HTERT RPE-1 (cell line): ENCODE data around the gene JSRP1.

Experiments used
- in situ Hi-C: fragments of 300-500 bp; cut with MboI; formaldehyde crosslinking; loops from 4 replicates; pipeline ENCODE4 v1.14.3; 2020; ENCODE audit warnings: low sequenced_read_pairs

The JSRP1 gene

DNA sequence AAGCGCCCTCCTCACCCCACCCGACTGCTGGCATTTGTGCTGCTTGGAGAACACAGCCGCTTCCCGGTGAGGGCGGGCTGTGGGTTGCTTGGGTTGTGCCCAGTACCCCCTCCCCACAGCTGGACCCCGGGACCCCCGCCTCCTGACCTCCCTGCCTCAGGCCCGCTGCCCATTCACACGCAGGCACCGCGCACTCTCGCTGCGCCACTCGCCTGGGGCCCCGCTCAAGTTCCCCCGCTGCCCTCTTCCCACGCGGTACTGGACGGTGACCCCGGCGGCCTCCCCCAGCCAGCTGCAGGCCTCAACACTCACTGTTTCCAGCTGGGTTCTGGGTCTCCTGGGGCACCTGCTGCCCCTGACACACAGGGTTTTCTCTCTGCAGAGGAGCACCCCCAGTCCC is 36.5 kb downstream of the JSRP1 start:
- in situ Hi-C loops: no loop called here

DNA sequence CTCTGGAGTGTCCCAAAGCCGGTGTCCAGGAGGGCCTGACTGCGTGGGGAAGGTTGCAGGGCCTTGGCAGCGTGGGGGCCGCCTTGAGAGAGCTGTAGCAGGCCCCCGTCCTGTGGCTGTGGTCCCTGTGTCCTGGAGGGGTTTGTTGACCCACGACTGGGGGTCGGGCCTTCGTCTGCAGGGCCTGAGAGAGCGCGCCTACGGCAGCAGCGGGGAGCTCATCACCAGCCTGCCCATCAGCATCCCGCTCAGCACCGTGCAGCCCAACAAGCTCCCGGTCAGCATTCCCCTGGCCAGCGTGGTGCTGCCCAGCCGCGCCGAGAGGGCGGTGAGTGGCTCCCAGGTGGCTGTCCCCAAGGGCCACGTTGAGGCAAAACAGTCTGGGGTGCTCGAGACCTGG is 38.6 kb downstream of the JSRP1 start:
- in situ Hi-C loops: no loop called here

DNA sequence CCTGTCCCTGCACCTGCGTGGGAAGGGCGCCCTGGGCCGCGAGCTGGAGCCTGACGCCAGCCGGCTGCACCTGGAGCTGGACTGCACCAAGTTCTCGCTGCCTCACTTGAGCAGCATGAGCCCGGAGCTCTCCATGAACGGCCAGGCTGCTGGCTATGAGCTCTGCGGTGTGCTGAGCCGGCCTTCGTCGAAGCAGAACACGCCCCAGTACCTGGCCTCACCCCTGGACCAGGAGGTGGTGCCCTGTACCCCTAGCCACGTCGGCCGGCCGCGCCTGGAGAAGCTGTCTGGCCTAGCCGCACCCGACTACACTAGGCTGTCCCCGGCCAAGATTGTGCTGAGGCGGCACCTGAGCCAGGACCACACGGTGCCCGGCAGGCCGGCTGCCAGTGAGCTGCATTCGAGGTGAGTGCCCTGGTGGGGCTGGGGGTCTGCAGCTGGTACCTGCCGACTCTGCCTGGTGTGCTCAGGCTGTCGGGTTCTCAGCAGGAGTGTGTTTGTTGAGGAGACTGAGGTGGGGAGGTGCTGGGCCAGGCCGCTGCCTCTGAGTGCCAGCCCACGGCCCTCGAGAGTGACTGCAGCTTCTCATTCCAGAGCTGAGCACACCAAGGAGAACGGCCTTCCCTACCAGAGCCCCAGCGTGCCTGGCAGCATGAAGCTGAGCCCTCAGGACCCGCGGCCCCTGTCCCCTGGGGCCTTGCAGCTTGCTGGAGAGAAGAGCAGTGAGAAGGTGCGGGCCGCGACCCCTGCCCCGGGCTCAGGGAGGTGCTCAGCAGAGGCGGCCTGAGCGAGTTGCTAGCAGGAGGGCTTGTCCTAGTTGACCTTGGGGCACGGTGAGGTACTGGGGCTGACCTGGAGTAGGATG is 39.6 kb downstream of the JSRP1 start:
- in situ Hi-C loops: no loop called here

DNA sequence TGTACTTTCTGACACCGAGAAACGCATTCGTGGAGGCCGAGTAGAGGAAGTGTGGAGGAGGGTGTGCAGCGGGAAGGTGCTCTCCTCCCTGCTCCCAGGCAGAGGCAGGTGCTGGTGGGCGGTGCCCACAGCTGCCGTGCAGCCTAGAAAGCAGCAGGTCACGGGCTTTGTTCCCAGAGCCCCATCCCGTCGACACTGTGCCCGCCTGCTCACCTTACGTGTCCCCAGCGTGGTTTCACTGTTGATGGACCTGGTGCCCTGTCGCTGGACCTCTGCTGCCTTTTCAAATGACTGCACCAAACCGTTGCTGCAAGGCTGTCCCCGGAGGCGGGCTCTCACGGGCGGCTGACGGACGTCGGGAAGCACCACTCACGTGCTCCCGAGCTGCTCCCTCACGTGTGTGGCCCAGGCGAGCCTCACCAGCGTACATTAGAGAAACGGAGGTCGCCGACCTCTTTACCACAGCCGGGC is 40.9 kb downstream of the JSRP1 start:
- in situ Hi-C loops: no loop called here

DNA sequence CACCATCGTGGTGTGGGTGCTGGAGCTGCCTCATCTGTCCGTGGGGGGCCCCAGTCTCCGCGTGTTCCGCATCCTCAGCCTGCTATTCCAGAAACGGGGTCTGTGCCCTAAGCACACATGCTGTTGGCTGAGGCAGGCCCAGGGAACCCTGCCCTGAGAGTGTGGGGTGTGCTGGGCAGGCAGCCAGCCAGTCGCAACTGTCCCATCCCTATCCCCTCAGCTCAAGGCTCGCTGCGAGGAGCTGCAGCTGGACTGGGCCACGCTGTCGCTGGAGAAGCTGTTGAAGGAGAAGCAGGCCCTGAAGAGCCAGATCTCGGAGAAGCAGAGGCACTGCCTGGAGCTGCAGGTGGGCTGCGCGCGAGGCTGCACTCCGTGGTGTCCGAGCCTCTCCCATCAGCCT is 42.0 kb downstream of the JSRP1 start:
- in situ Hi-C loops: no loop called here

DNA sequence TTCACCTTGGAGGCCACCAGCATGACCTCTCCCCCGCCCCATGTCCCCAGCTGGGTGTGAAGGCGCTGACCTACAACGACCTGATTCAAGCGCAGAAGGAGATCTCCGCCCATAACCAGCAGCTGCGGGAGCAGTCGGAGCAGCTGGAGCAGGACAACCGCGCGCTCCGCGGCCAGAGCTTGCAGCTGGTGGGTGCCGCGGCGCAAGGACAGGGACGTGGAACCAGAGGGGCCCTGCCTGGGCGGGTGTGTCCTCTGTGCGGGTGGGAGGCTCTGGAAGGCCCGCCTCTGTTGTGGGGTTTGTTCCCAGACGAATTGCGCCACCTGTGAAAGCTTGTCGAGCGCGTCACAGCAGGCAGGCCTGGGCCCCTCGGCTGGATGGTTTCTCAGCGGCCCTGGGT is 42.4 kb downstream of the JSRP1 start:
- in situ Hi-C loops: no loop called here

DNA sequence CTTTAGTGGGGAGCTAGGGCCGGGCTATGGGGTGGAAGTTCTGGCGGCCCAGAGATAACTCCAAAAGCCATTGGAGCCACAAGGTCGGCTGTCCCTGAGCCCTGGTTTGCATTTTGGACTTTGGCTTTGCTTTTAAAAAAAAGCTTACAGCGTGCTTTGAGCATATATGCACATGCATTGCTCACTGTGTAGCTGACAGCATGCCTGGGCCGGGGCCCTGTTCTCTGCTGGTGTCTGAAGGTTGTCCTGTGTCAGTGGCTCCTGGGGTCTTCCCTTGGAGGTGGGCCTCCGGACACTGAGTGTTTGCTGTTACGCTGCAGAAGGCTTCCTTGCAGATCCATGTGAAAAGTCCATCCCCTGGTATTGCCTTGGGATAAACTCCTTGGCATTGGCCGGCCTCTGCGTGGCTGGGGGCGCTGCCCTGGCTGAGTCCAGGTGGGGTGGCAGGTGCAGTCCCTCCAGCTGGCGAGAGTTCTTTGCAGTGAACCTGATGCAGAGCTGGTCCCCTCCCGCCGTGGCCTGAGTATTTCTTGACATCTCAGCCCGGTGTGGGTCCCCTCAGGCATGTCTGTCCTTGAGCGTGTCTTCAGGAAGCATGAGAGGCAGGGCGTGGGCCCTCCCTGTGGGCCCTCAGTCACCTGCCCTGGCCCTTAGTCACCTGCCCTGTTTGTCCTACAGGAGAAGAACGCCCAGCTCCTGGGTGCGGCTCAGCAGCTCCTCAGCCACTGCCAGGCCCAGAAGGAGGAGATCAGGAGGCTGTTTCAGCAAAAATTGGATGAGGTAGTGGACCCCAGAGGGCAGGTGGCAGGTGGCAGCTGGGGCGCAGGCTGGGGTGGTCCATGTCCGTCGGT is 43.1 kb downstream of the JSRP1 start:
- in situ Hi-C loops: no loop called here

DNA sequence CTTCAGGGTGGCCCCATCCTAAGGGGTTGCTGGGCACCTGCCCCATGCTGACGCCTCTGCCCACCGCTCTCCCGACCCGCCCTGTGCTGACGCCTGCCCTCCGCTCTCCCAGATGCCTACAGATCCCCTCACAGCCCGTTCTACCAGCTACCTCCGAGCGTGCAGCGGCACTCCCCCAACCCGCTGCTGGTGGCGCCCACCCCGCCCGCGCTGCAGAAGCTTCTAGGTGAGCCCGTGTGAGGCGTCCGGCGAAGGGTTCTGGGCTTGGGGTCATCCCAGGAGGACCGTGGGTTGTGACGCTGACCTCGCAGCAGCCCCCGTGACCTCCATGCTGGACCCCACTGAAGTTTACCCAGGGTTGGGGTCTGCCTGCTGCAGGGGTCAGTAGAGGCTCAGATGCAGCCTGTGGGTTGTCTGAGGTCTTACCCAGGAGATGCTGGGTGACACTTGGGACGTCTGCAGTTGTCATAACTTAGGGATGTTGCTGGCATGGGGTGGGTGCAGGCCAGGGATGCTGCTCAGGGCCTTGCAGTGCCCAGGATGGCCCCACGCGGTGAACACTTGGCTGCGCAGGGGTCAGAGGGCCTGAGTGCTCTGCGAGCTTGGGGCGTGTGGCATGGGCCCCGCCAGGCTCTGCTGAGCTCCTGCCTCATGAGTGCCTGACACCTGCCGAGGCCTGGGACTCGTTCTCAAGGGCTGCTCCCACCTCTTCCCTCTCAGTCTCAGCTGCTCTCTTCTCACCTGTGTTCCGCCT is 45.1 kb downstream of the JSRP1 start:
- in situ Hi-C loops: no loop called here

DNA sequence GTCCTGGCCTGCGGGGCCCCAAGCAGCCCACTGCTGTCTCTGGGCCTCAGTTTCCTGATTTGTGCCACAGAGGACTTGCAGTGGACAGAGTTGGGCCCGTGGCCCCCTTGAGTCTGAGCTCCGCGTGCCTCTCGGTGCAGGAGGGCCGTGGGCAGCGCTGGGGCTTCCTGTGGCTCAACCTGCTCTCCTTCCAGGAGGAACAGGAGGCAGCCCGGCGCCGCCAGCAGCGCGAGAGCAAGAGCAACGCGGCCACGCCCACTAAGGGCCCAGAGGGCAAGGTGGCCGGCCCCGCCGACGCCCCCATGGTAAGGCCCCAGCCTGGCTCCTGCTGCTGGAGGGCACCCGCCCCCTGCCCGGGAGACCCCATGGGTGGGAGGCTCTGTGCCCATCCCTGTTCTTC is 46.0 kb downstream of the JSRP1 start:
- in situ Hi-C loops: no loop called here

DNA sequence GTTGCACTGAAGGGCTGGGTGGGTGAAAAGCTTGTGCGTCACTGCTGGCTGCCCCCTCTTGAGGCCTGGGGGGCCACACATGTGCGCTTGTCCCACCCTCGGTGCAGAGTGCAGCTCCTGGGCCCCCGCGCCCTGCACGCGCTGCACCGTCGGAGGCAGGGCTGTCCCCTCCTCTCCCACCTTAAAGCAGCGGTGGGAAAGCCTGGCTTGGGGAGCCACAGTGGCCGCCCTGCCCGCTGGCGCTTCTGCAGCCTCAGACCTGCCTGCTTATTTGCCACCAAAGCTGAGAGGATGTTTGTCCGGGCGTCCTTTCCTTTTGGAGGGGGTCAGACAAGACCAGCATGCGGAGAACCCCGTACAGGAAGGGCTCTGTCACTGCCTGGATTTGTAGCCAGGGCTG is 46.8 kb downstream of the JSRP1 start:
- in situ Hi-C loops: no loop called here

DNA sequence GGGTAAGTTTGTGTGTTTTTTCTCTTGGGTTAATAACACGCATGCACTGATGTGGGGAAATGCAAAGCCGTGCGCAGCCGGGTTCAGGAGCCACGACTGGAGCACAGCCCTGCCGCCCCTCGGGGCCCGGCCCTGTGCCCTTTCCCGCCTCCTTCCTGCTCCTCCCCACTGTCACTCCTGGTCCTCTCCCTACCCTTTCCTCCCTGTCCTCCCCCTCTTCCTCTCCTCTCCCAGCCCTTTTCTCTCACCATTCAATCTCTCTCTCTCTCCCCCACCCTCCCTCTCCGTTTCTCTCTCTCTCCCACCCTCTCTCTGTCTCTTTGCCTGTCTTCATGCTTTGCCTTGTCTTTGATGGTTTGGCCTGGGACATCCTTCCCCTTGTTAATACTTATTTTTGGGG is 47.2 kb downstream of the JSRP1 start:
- in situ Hi-C loops: no loop called here

DNA sequence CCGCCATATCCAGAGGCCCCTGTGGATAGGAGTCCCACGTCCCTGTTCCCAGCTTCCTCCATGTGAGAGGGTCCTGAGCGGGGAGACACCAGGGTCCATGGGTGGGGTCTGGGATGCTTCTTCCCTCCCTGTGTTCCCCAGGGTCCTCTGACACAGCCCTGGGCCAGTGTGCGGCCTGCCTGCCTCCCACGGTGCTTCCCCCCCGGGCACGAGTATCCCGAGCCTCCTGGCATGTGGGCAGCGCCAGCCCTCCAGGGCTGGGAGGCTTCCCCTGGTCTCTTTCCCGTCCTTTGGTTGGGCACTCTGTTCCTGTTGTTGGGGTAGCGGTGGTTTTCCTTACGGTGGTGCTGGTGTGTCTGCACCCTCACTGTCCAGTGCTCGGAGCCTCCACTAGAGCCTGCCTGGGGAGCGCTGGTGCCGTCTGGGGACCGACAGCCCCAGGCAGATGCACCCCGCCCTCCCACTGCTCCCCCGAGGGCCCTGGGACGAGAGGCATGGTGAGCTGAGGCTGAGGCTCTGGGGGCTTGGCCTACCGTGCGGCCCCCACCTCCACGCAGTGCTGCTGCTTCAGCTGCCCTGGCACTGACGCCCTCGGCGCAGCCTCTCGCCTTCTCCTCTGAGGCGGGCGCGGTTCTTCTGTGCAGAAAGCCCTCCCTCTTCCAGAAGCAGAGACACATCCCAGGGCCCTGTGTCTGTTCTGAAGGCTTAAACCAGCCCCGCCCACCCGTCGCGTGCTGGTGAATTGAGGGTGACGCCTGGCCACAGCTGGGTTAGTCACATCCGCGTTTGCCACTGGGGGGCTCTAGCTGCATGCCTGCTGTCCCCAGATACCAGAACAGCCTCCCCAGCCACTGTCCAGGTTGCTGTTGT is 48.0 kb downstream of the JSRP1 start:
- in situ Hi-C loops: no loop called here

DNA sequence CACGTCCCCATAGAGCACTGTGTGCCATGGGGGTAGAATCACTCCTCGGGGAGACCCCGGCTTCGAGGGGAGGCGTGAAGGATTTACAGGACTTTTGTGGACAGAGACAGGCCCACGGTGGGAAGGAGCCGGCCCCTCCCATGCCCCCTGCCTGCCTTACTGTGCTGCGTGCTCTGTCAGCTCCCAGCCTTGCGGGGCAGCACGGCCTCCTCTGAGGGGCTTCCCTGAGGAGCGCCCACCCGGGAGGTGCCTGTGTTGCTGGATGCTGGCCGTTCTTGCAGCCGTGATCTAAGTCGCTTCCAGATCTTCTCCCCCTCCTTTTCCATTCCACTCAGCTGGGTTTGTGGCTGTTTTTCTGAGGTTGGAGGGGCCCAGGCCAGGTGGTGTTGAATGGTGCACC is 49.2 kb downstream of the JSRP1 start:
- in situ Hi-C loops: no loop called here

DNA sequence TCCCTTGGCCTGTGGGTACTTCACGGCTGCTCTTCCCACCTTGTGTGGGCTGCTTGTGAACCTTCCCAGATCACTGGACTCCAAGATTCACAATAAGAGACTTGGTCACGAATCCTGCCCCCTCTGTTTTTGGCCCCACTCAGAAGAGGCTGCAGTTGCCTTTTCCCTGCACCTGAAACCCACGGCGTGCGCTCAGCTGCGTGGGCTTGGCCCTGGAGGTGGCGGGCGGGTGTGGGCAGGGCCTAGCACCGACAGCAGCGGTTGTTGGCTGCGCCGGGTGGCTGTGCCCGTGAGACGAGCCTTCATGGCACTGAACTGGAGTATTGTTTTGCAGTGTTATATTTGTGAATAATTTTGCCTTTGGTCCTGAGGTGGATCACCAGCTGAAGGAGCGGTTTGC is 53.9 kb downstream of the JSRP1 start:
- in situ Hi-C loops: no loop called here
